Measurements from ENCODE around the gene ADSS1. TPM values are rescaled to one million over a fixed set of nuclear protein-coding genes. Genes with fewer than 3 reads are reported as not detected.

The ADSS1 gene
- polyA plus RNA-seq, 1 of the 3 experiments (the other 2 are of a cell fraction): 14.3 TPM

DNA sequence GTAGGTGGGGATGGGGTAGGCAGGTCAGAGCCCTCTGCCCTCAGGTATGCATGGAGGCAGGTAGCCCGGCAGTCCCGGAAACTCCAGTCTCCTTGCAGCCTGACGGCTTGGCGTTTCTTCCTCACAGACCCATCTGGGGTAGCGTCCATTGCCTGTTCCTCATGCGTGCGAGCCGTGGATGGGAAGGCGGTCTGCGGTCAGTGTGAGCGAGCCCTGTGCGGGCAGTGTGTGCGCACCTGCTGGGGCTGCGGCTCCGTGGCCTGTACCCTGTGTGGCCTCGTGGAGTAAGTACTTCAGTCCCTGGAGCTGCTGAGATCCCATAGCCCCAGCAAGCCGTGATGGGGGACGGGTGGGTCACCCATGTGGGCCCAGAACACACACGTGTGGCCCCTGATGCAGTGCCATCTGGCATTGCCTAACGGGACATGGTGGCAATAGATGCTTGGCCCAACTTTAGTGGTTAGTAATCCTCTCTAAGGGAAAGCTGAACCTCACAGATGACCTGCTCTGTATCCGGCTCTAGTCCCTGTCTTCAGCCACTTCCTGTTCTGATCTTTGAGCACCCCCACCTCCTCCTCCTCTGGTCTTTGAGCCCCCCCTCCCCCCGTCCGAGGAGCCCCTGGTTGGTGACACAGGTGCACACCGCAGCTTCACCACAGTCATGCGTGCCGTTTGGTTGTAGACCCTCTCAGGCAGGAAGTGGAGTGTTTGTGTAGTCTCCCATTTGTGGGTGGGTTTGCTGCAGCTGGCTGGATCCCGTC lies 32.6 kb downstream of the ADSS1 start:
- H3K9me3 ChIP-seq: no peaks in the 10 kb centered on the region
- no peak overlapping the region for H3K27ac ChIP-seq (ENCODE audit: low read depth in 2 of 2, low read length in 1 of 2)
- H3K9ac ChIP-seq: no peak overlapping the region
- H3K4me2 ChIP-seq: no peak overlapping the region
- no peaks in the 10 kb centered on the region for H3K9me2 ChIP-seq
- no peak overlapping the region for H3K4me3 ChIP-seq (ENCODE audit: low read depth in 2 of 2, low read length in 1 of 2)
- peaks cover 8 to 14% of the 10 kb centered on the region in 2 experiments; a peak in 3 of 4 replicates for H3K4me1 ChIP-seq (ENCODE audit: control insufficient read depth in 1 of 2, insufficient read depth in 2 of 2, low read depth in 1 of 2, low read length in 1 of 2)
- H2AFZ ChIP-seq (ENCODE audit: low read depth): no peak overlapping the region
- peaks cover 50% of the 10 kb centered on the region for H3K79me2 ChIP-seq (ENCODE audit: insufficient read depth)
- ChIA-PET CTCF (interaction anchor here (2.1 to 4.3 kb wide), 2 partner anchors 12 to 44 kb away, joined by 5 to 26 read pairs; partner anchors contain the start of gene ZBTB42), POLR2A (no interaction called here)
- TF ChIP-seq TAF1 (IDR thresholded peaks at IDR 0.05; ENCODE audit: borderline replicate concordance, low read depth, low read length) (no peak), RXRA (IDR thresholded peaks at IDR 0.05; ENCODE audit: borderline replicate concordance, low read depth) (no peak), NRF1 (IDR thresholded peaks at IDR 0.05; ENCODE audit: low read depth, low read length) (no peak), RFX5 (IDR thresholded peaks at IDR 0.05; ENCODE audit: low read length) (no peak)
- H3F3A ChIP-seq (replicated peaks; ENCODE audit: insufficient read depth): no peaks in the 10 kb centered on the region
- H4K20me1 ChIP-seq (ENCODE audit: insufficient read depth): peaks cover 31% of the 10 kb centered on the region
- no peak for DNase-seq
- no peaks in the 10 kb centered on the region for H3K27me3 ChIP-seq (ENCODE audit: insufficient read depth)
- H3K36me3 ChIP-seq (replicated peaks in 1 of 2; ENCODE audit: control insufficient read depth in 1 of 2, insufficient read depth in 2 of 2, low read length in 1 of 2): peaks cover 8 to 39% of the 10 kb centered on the region in 2 experiments
- WGBS (ENCODE audit: low lambda C conversion rate): 91% methylated on average over 23 of the region's 27 CpGs

DNA sequence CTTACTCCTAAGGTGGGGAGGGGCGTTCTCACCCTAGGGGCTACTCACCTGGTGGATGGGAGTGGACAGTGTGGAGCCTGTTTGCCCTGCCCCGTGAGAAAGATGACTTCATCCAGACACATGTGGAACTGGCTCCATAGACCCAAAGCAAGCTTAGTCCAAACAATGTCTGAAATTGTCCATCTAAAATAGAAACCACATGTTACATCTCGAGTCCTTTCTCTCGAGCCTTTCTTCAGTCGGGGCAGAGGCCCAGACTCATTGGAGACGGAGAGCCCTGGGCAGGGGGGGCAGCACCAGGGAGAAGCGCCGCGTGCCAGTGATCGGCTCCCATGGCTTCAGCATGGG lies 33.2 kb downstream of the ADSS1 start:
- POLR2A ChIA-PET: no interaction called here
- H2AFZ ChIP-seq (ENCODE audit: low read depth): no peak overlapping the region
- H3K79me2 ChIP-seq (ENCODE audit: insufficient read depth): peaks cover 50% of the 10 kb centered on the region
- TF ChIP-seq POLR2AphosphoS5 (IDR thresholded peaks at IDR 0.05; ENCODE audit: low read depth, low read length) (no peak), EZH2phosphoT487 (IDR thresholded peaks at IDR 0.05; ENCODE audit: borderline replicate concordance, low read depth) (no peak), TAF1 (IDR thresholded peaks at IDR 0.05; ENCODE audit: borderline replicate concordance, low read depth, low read length) (no peak), RAD21 (IDR thresholded peaks at IDR 0.05; ENCODE audit: low read length) (no peak)
- TF ChIP-seq, protein P1, sequence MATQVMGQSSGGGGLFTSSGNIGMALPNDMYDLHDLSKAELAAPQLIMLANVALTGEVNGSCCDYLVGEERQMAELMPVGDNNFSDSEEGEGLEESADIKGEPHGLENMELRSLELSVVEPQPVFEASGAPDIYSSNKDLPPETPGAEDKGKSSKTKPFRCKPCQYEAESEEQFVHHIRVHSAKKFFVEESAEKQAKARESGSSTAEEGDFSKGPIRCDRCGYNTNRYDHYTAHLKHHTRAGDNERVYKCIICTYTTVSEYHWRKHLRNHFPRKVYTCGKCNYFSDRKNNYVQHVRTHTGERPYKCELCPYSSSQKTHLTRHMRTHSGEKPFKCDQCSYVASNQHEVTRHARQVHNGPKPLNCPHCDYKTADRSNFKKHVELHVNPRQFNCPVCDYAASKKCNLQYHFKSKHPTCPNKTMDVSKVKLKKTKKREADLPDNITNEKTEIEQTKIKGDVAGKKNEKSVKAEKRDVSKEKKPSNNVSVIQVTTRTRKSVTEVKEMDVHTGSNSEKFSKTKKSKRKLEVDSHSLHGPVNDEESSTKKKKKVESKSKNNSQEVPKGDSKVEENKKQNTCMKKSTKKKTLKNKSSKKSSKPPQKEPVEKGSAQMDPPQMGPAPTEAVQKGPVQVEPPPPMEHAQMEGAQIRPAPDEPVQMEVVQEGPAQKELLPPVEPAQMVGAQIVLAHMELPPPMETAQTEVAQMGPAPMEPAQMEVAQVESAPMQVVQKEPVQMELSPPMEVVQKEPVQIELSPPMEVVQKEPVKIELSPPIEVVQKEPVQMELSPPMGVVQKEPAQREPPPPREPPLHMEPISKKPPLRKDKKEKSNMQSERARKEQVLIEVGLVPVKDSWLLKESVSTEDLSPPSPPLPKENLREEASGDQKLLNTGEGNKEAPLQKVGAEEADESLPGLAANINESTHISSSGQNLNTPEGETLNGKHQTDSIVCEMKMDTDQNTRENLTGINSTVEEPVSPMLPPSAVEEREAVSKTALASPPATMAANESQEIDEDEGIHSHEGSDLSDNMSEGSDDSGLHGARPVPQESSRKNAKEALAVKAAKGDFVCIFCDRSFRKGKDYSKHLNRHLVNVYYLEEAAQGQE (IDR thresholded peaks at IDR 0.05; ENCODE audit: low read depth, low read length): no peak
- 76% methylated on average over 6 of the region's 10 CpGs for WGBS (ENCODE audit: low lambda C conversion rate)
- H3K4me3 ChIP-seq (ENCODE audit: low read depth in 2 of 2, low read length in 1 of 2): no peak overlapping the region
- DNase-seq: no peak
- H3K36me3 ChIP-seq (replicated peaks in 1 of 2; ENCODE audit: control insufficient read depth in 1 of 2, insufficient read depth in 2 of 2, low read length in 1 of 2): peaks cover 8 to 39% of the 10 kb centered on the region in 2 experiments
- no peaks in the 10 kb centered on the region for H3K9me2 ChIP-seq
- H3F3A ChIP-seq (replicated peaks; ENCODE audit: insufficient read depth): no peaks in the 10 kb centered on the region
- peaks cover 31% of the 10 kb centered on the region for H4K20me1 ChIP-seq (ENCODE audit: insufficient read depth)
- H3K27me3 ChIP-seq (ENCODE audit: insufficient read depth): no peaks in the 10 kb centered on the region
- H3K27ac ChIP-seq (ENCODE audit: low read depth in 2 of 2, low read length in 1 of 2): no peak overlapping the region
- H3K9ac ChIP-seq: no peak overlapping the region
- H3K4me1 ChIP-seq (ENCODE audit: control insufficient read depth in 1 of 2, insufficient read depth in 2 of 2, low read depth in 1 of 2, low read length in 1 of 2): peaks cover 8 to 12% of the 10 kb centered on the region in 2 experiments; a peak in 3 of 4 replicates
- H3K9me3 ChIP-seq: no peaks in the 10 kb centered on the region
- CTCF ChIA-PET: interaction anchor here (2.1 to 4.3 kb wide), 2 partner anchors 11 to 43 kb away, joined by 5 to 26 read pairs; partner anchors contain the start of gene ZBTB42
- no peak overlapping the region for H3K4me2 ChIP-seq

Data from SK-N-SH (cell line).